ENCODE results near the gene PTPRU.

PTPRU gene

DNA sequence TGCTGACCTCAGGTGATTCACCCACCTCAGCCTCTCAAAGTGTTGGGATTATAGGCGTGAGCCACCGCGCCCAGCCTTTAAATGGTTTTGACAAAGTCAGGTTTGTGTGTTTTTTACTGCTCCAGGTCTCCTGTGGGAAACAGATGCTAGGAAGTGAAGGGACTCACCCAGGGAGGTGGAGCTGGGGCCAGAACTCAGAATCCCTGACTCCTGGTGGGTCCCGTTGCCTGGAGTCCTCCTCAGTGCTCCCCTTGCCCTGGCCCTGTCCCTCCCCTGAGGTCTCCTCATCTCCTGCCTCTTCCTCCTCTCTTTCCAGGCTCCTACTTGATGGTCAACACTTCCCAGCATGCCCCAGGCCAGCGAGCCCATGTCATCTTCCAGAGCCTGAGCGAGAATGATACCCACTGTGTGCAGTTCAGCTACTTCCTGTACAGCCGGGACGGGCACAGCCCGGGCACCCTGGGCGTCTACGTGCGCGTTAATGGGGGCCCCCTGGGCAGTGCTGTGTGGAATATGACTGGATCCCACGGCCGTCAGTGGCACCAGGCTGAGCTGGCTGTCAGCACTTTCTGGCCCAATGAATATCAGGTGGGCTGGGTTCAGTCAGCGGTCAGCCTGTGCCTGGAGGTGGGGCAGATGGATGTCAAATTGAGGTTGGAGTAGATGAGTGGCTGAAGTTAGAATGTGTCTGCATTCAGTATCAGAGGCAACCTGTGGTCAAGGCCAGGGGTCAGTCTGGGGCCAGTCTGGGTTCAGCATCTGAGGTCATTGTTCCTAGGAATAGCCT, 22.1 kb downstream of the PTPRU start:
- no peak overlapping the region for H2AFZ ChIP-seq
- no peaks in the 10 kb centered on the region for H3K4me1 ChIP-seq
- no peak overlapping the region for H3K27ac ChIP-seq
- no peak overlapping the region for H3K4me2 ChIP-seq (ENCODE audit: low read length)
- no peaks in the 10 kb centered on the region for H3K36me3 ChIP-seq (ENCODE audit: control insufficient read depth, insufficient read depth, low read length)
- no peak overlapping the region for H3K9ac ChIP-seq
- TF ChIP-seq, protein P1, sequence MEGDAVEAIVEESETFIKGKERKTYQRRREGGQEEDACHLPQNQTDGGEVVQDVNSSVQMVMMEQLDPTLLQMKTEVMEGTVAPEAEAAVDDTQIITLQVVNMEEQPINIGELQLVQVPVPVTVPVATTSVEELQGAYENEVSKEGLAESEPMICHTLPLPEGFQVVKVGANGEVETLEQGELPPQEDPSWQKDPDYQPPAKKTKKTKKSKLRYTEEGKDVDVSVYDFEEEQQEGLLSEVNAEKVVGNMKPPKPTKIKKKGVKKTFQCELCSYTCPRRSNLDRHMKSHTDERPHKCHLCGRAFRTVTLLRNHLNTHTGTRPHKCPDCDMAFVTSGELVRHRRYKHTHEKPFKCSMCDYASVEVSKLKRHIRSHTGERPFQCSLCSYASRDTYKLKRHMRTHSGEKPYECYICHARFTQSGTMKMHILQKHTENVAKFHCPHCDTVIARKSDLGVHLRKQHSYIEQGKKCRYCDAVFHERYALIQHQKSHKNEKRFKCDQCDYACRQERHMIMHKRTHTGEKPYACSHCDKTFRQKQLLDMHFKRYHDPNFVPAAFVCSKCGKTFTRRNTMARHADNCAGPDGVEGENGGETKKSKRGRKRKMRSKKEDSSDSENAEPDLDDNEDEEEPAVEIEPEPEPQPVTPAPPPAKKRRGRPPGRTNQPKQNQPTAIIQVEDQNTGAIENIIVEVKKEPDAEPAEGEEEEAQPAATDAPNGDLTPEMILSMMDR (IDR thresholded peaks at IDR 0.05) = no peak
- no peaks in the 10 kb centered on the region for H3K27me3 ChIP-seq (ENCODE audit: control insufficient read depth, insufficient read depth, low read length)
- no peaks in the 10 kb centered on the region for H3K79me2 ChIP-seq
- no peak overlapping the region for H3K4me3 ChIP-seq (ENCODE audit: low read depth, low read length)
- no peaks in the 10 kb centered on the region for H3K9me3 ChIP-seq (ENCODE audit: control insufficient read depth, low read length)

GRCh38 chr1:29258976-29259801, 22.9 kb downstream of the PTPRU start:
- Histone ChIP-seq H3K27ac (no peak overlapping the region), H3K9ac (no peak overlapping the region), H3K4me3 (ENCODE audit: low read depth, low read length) (no peak overlapping the region)

DNA sequence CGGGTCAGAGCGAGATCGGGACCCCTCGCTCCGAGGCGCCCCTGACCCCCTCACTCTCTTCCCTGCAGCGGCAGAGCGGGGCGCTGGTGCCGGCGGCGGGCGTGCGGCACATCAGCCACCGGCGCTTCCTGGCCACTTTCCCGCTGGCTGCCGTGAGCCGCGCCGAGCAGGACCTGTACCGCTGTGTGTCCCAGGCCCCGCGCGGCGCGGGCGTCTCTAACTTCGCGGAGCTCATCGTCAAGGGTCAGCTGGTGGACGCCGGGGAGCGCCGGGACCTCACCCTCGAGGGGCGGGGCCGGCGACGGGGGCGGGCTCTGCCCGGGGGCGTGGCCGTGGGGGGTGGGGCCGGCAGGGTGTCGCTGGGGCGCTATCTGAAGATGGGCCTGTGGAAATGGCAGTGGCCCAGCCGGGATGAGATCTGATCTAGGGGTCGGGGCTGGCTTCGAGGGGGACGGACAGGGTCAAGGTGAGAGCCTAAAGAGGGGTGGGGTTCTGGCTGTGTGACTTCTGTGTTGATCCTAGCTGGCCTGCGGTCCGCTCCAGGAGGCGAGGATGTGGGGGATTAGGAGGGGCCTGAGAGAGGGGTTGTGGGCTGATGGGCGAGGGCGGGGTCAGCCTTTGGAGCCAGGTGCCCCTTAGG, 23.6 kb downstream of the PTPRU start:
- H3K27me3 ChIP-seq (ENCODE audit: control insufficient read depth, insufficient read depth, low read length) = no peaks in the 10 kb centered on the region
- TF ChIP-seq, protein P1 (IDR thresholded peaks at IDR 0.05) = no peak
- peak overlapping the region; percentile 32 for H3K4me2 ChIP-seq (ENCODE audit: low read length)
- H3K27ac ChIP-seq = no peak overlapping the region
- H3K9ac ChIP-seq = no peak overlapping the region
- no peak overlapping the region for H3K4me3 ChIP-seq (ENCODE audit: low read depth, low read length)
- H2AFZ ChIP-seq = no peak overlapping the region
- H3K9me3 ChIP-seq (ENCODE audit: control insufficient read depth, low read length) = no peaks in the 10 kb centered on the region
- H3K79me2 ChIP-seq = no peaks in the 10 kb centered on the region
- no peaks in the 10 kb centered on the region for H3K4me1 ChIP-seq
- H3K36me3 ChIP-seq (ENCODE audit: control insufficient read depth, insufficient read depth, low read length) = no peaks in the 10 kb centered on the region

More at GRCh38 chr1:29258976-29259801, 22.9 kb downstream of the PTPRU start:
- Histone ChIP-seq H3K27me3 (ENCODE audit: control insufficient read depth, insufficient read depth, low read length) (no peaks in the 10 kb centered on the region), H3K9me3 (ENCODE audit: control insufficient read depth, low read length) (no peaks in the 10 kb centered on the region), H3K4me1 (no peaks in the 10 kb centered on the region), H3K79me2 (no peaks in the 10 kb centered on the region), H3K4me2 (ENCODE audit: low read length) (peak overlapping the region; percentile 32), H2AFZ (no peak overlapping the region), H3K36me3 (ENCODE audit: control insufficient read depth, insufficient read depth, low read length) (no peaks in the 10 kb centered on the region)
- TF ChIP-seq, protein P1 (IDR thresholded peaks at IDR 0.05) = no peak

DNA sequence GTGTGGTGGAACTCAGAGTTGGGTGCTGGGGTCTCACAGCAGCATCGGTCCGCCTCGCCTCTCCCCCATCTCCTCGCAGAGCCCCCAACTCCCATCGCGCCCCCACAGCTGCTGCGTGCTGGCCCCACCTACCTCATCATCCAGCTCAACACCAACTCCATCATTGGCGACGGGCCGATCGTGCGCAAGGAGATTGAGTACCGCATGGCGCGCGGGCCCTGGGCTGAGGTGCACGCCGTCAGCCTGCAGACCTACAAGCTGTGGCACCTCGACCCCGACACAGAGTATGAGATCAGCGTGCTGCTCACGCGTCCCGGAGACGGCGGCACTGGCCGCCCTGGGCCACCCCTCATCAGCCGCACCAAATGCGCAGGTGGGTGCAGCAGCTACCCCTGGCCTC, 24.2 kb downstream of the PTPRU start:
- H3K36me3 ChIP-seq (ENCODE audit: control insufficient read depth, insufficient read depth, low read length) = no peaks in the 10 kb centered on the region
- H3K4me2 ChIP-seq (ENCODE audit: low read length) = no peak overlapping the region
- H3K9me3 ChIP-seq (ENCODE audit: control insufficient read depth, low read length) = no peaks in the 10 kb centered on the region
- no peak overlapping the region for H3K9ac ChIP-seq
- TF ChIP-seq, protein P1 (IDR thresholded peaks at IDR 0.05) = no peak
- no peak overlapping the region for H3K27ac ChIP-seq
- no peaks in the 10 kb centered on the region for H3K4me1 ChIP-seq
- H2AFZ ChIP-seq = no peak overlapping the region
- no peaks in the 10 kb centered on the region for H3K27me3 ChIP-seq (ENCODE audit: control insufficient read depth, insufficient read depth, low read length)
- no peaks in the 10 kb centered on the region for H3K79me2 ChIP-seq
- H3K4me3 ChIP-seq (ENCODE audit: low read depth, low read length) = no peak overlapping the region

Measured in parathyroid adenoma (tissue), 2 donors.